GM12874 (cell line): ENCODE results near the gene MARCHF9.

Experiments
- CTCF ChIP-seq: IDR thresholded peaks from 2 replicates; pipeline ENCODE4 v1.5.1; 2011; ENCODE audit warnings: low read depth, mild to moderate bottlenecking, control low read depth, low read length, moderate library complexity; ENCODE audit not compliant: insufficient read depth

The MARCHF9 gene

GRCh38 chr12:57803319-57803893 lies 48.5 kb downstream of the MARCHF9 start:
- TF ChIP-seq CTCF: peak; percentile 73

GRCh38 chr12:57806677-57807076 lies 51.8 kb downstream of the MARCHF9 start:
- TF ChIP-seq CTCF: no peak

- no peak for TF ChIP-seq CTCF
These were observed 52.4 kb downstream of the MARCHF9 start for GRCh38 chr12:57807285-57807684.

GRCh38 chr12:57808351-57808750 lies 53.4 kb downstream of the MARCHF9 start:
- TF ChIP-seq CTCF: no peak

- no peak for TF ChIP-seq CTCF
These were observed 54.5 kb downstream of the MARCHF9 start for GRCh38 chr12:57809425-57809824.
